Common myeloid progenitor, CD34-positive (primary cell): ENCODE measurements around the gene TOMM6.

Source experiments
- CTCF ChIA-PET: fragments of 350-600 bp; sonication (Branson Sonifier 250); formaldehyde crosslinking; loops from one replicate; lab custom pipeline; 2021; ENCODE audit warnings: antibody characterized with exemption; lab: Charles Lee
- POLR2A ChIA-PET: fragments of 350-600 bp; sonication (Branson Sonifier 250); formaldehyde crosslinking; loops from one replicate; lab custom pipeline; 2021; ENCODE audit warnings: antibody characterized with exemption; lab: Charles Lee
- DNase-seq, 3 donors: peaks; one replicate each; pipeline versions ENCODE4 v3.0.0 to v3.0.0-alpha.2; 2013
- H3K27ac ChIP-seq, 2 experiments: 1 replicate in 1 of 2; 2 replicates in 1 of 2; pipeline ENCODE4 v1.7.0; 2013; ENCODE audit warnings: inconsistent platforms in 2 of 2, low read length in 2 of 2, mild to moderate bottlenecking in 2 of 2, low read depth in 1 of 2, moderate library complexity in 1 of 2; ENCODE audit not compliant: severe bottlenecking in 2 of 2, insufficient read depth in 1 of 2, poor library complexity in 1 of 2
- H3K27me3 ChIP-seq, 5 experiments: replicated peaks in 2 of 5; 1 replicate in 3 of 5; 2 replicates in 2 of 5; pipeline versions ENCODE4 v1.6.1 to v1.7.0; 2013; ENCODE audit warnings: low read length in 4 of 5, mild to moderate bottlenecking in 2 of 5, moderate library complexity in 2 of 5, inconsistent platforms in 1 of 5; ENCODE audit not compliant: insufficient read depth in 5 of 5, control insufficient read depth in 4 of 5
- H3K36me3 ChIP-seq, 4 experiments: 1 replicate in 2 of 4; 2 replicates in 2 of 4; pipeline versions ENCODE4 v1.6.1 to v1.7.0; 2013; ENCODE audit warnings: low read length in 3 of 4, control low read depth in 1 of 4, mild to moderate bottlenecking in 1 of 4; ENCODE audit not compliant: control insufficient read depth in 4 of 4, insufficient read depth in 4 of 4
- H3K4me1 ChIP-seq, 4 experiments: 1 replicate in 3 of 4; 2 replicates in 1 of 4; pipeline versions ENCODE4 v1.6.1 to v1.7.1; 2013; ENCODE audit warnings: low read length in 3 of 4, mild to moderate bottlenecking in 3 of 4, control low read depth in 1 of 4, inconsistent platforms in 1 of 4, moderate library complexity in 1 of 4; ENCODE audit not compliant: control insufficient read depth in 4 of 4, insufficient read depth in 4 of 4; ENCODE audit errors: control extremely low read depth in 1 of 4
- H3K4me3 ChIP-seq, 7 experiments: 1 replicate in 4 of 7; 2 replicates in 3 of 7; pipeline versions ENCODE4 v1.5.1 to v1.7.0; 2013; ENCODE audit warnings: mild to moderate bottlenecking in 7 of 7, low read length in 6 of 7, moderate library complexity in 6 of 7, inconsistent platforms in 2 of 7, low read depth in 2 of 7, control low read depth in 1 of 7; ENCODE audit not compliant: insufficient read depth in 4 of 7, control insufficient read depth in 1 of 7; ENCODE audit errors: extremely low read depth in 1 of 7
- H3K9me3 ChIP-seq, 5 experiments: 1 replicate in 4 of 5; 2 replicates in 1 of 5; pipeline versions ENCODE4 v1.6.1 to v1.7.1; 2013; ENCODE audit warnings: low read length in 4 of 5, mild to moderate bottlenecking in 2 of 5, inconsistent platforms in 1 of 5, low read depth in 1 of 5, moderate library complexity in 1 of 5; ENCODE audit not compliant: control insufficient read depth in 4 of 5, insufficient read depth in 2 of 5; ENCODE audit errors: control extremely low read depth in 1 of 5
- WGBS: methylation state at CpG from one replicate; pipeline ENCODE4 v1.1.5; 2013; ENCODE audit not compliant: insufficient coverage; 5-methylcytosine and 5-hydroxymethylcytosine counted together

The TOMM6 gene

GRCh38 chr6:41779336-41779735 lies 8.2 kb upstream of the TOMM6 start:
- Histone ChIP-seq H3K27me3 (no peaks in the 10 kb centered on the region), H3K27ac (peak overlapping the region in 1 of 2 experiments; percentile 69), H3K4me3 (peak overlapping the region; percentile 52 to 85 (median 74)), H3K4me1 (peaks cover 24 to 44% (median 43%) of the 10 kb centered on the region in 4 experiments), H3K9me3 (no peaks in the 10 kb centered on the region), H3K36me3 (peaks cover 0 to 15% (median 10%) of the 10 kb centered on the region in 4 experiments)
- ChIA-PET POLR2A (no interaction called here), CTCF (no interaction called here)
- 4% methylated on average over 14 of the region's 16 CpGs for WGBS
- no peak for DNase-seq

- peak within 1 kb of the TSS in 1 of 2 experiments; percentile 69 for H3K27ac ChIP-seq
- peaks cover 0 to 9% (median 6%) of the 10 kb centered on the region in 4 experiments for H3K36me3 ChIP-seq
- H3K4me1 ChIP-seq: peaks cover 24 to 51% (median 45%) of the 10 kb centered on the region in 4 experiments
- POLR2A ChIA-PET: interaction anchor here (0.6 kb wide), 1 partner anchor 19 kb away, joined by 4 read pairs; no protein-coding TSS in a partner anchor
- CTCF ChIA-PET: interaction anchor here (0.5 to 1.3 kb wide), 2 partner anchors 46 to 391 kb away, joined by 3 read pairs; no protein-coding TSS in a partner anchor
- WGBS: 0% methylated on average over 59 of the region's 73 CpGs
- no peaks in the 10 kb centered on the region for H3K9me3 ChIP-seq
- H3K4me3 ChIP-seq: peak within 1 kb of the TSS; percentile 52 to 85 (median 74)
- peak; percentile 96 to 98 (median 96) for DNase-seq
- H3K27me3 ChIP-seq: no peaks in the 10 kb centered on the region
Observed at GRCh38 chr6:41779788-41780550, 7.5 kb upstream of the TOMM6 start, which contains the start of gene FRS3. TSS of gene FRS3 (minus strand) at chr6:41779900. CDS start at chr6:41776987, 2,913 bp downstream.

GRCh38 chr6:41780551-41781365 lies 6.7 kb upstream of the TOMM6 start, which contains the start of gene PRICKLE4:
TSS of gene PRICKLE4 (plus strand) at chr6:41780782. CDS start at chr6:41783474, 2,692 bp downstream.
- CTCF ChIA-PET: interaction anchor here (0.5 to 7.2 kb wide), 8 partner anchors 9 to 390 kb away, joined by 3 to 58 read pairs (median 3); no protein-coding TSS in a partner anchor
- H3K4me3 ChIP-seq: peak within 1 kb of the TSS; percentile 52 to 85 (median 74)
- 0% methylated on average over 10 of the region's 36 CpGs for WGBS
- H3K36me3 ChIP-seq: peaks cover 0 to under 1% (median 0%) of the 10 kb centered on the region in 4 experiments
- H3K27ac ChIP-seq: peak within 1 kb of the TSS in 1 of 2 experiments; percentile 69
- POLR2A ChIA-PET: interaction anchor here (0.6 kb wide), 1 partner anchor 18 kb away, joined by 4 read pairs; no protein-coding TSS in a partner anchor
- H3K27me3 ChIP-seq: no peaks in the 10 kb centered on the region
- H3K4me1 ChIP-seq: peaks cover 24 to 58% (median 47%) of the 10 kb centered on the region in 4 experiments
- DNase-seq: peak in 1 of 3 donors; percentile 22
- H3K9me3 ChIP-seq: no peaks in the 10 kb centered on the region

- no peaks in the 10 kb centered on the region for H3K27me3 ChIP-seq
- no peak for DNase-seq
- peak overlapping the region in 1 of 2 experiments; percentile 32 for H3K27ac ChIP-seq
- H3K9me3 ChIP-seq: no peaks in the 10 kb centered on the region
- WGBS: 14% methylated on average over 1 of the region's 3 CpGs
- peaks cover 24 to 64% (median 49%) of the 10 kb centered on the region in 4 experiments for H3K4me1 ChIP-seq
- peak overlapping the region in 5 of 7 experiments; percentile 70 to 83 (median 74) for H3K4me3 ChIP-seq
- ChIA-PET CTCF (interaction anchor here (0.6 to 7.2 kb wide), 8 partner anchors 8 to 265 kb away, joined by 3 to 58 read pairs (median 3); no protein-coding TSS in a partner anchor), POLR2A (no interaction called here)
- no peaks in the 10 kb centered on the region for H3K36me3 ChIP-seq
Observed at GRCh38 chr6:41781366-41781730, 6.1 kb upstream of the TOMM6 start.

GRCh38 chr6:41783106-41783780 lies 4.3 kb upstream of the TOMM6 start:
- DNase-seq: no peak
- Histone ChIP-seq H3K36me3 (no peaks in the 10 kb centered on the region), H3K4me1 (peaks cover 10 to 51% (median 38%) of the 10 kb centered on the region in 4 experiments), H3K9me3 (no peaks in the 10 kb centered on the region), H3K4me3 (no peak overlapping the region), H3K27me3 (no peaks in the 10 kb centered on the region), H3K27ac (no peak overlapping the region)
- ChIA-PET CTCF (interaction anchor here (0.7 to 7.2 kb wide), 8 partner anchors 7 to 431 kb away, joined by 3 to 58 read pairs (median 10); no protein-coding TSS in a partner anchor), POLR2A (no interaction called here)
- WGBS: 71% methylated on average over 1 of the region's 6 CpGs

- H3K27ac ChIP-seq: no peak overlapping the region
- no peaks in the 10 kb centered on the region for H3K9me3 ChIP-seq
- peaks cover 8 to 50% (median 32%) of the 10 kb centered on the region in 4 experiments for H3K4me1 ChIP-seq
- no peak overlapping the region for H3K4me3 ChIP-seq
- no peaks in the 10 kb centered on the region for H3K27me3 ChIP-seq
- no peak for DNase-seq
- ChIA-PET POLR2A (no interaction called here), CTCF (interaction anchor here (1.2 to 7.2 kb wide), 6 partner anchors 9 to 267 kb away, joined by 3 to 58 read pairs (median 12); no protein-coding TSS in a partner anchor)
- peaks cover 3 to 8% (median 6%) of the 10 kb centered on the region in 4 experiments for H3K36me3 ChIP-seq
- WGBS: 100% methylated on average over 1 of the region's 5 CpGs
Observed at GRCh38 chr6:41784581-41785171, 2.8 kb upstream of the TOMM6 start.
